Stimulated activated naive CD8-positive, alpha-beta T cell treated with anti-CD3 and anti-CD28 coated beads, Interleukin-15, Interleukin-2, amounts not matched to agents 100 ng/mL and 50 ng/mL, for 24 hours (primary cell): ENCODE measurements around the gene CDK7.

Experiments used
- H3K27ac Mint-ChIP-seq: one replicate; pipeline ENCODE4 v1.8.0; 2021; ENCODE audit warnings: mild to moderate bottlenecking, mixed read lengths
- H3K27me3 Mint-ChIP-seq: one replicate; pipeline ENCODE4 v1.8.0; 2021; ENCODE audit warnings: mixed read lengths
- H3K36me3 Mint-ChIP-seq: one replicate; pipeline ENCODE4 v1.8.0; 2021; ENCODE audit warnings: low read depth, mixed read lengths
- H3K4me1 Mint-ChIP-seq: one replicate; pipeline ENCODE4 v1.8.0; 2021; ENCODE audit warnings: low read depth, mixed read lengths
- H3K4me3 Mint-ChIP-seq: one replicate; pipeline ENCODE4 v1.8.0; 2021; ENCODE audit warnings: mild to moderate bottlenecking, mixed read lengths
- H3K9me3 Mint-ChIP-seq: one replicate; pipeline ENCODE4 v1.8.0; 2021; ENCODE audit warnings: mixed read lengths

Gene CDK7

DNA sequence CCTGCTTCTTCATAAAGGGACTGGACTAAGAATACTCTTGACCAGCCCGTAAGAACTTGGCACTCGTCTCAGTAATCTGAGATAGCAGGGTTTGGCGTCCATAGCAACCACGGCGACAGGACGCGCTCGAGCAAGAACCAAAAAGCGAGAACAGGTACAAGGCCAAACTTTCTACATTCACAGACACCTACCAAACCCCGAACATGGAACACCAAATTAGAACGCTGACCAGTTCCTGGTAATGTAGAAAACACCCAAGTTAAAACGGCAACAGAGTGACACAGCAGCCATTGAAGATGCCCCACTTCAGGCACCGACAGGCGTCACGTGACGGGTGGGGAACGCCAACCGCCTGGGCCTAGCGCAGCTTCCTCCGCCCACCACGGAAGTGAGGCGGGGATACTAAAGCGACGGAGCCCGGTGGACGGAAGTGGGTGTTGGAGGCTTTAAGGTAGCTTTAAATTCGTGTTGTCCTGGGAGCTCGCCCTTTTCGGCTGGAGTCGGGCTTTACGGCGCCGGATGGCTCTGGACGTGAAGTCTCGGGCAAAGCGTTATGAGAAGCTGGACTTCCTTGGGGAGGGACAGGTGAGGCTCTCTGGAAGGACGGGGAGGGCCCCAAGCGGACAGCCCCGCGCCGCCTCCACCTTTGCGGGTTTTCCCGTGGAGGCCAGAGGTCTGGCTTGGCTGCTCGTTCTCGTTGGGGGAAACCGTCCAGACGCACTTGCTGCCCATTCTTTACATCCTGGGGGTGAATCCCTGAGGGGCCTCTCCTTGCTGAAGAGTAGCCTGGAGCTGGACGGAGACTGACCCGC lies at the start of gene CDK7:
Gene CDK7, plus strand, starts transcription at position 430 of the 812 bp plus-strand sequence. Its CDS starts 90 bp downstream, at position 520.
- H3K27me3 Mint-ChIP-seq, result no peaks in the 10 kb centered on the region
- peak within 1 kb of the TSS; percentile 99 for H3K4me3 Mint-ChIP-seq
- peaks cover 36% of the 10 kb centered on the region for H3K4me1 Mint-ChIP-seq
- H3K36me3 Mint-ChIP-seq, result peaks cover 31% of the 10 kb centered on the region
- H3K27ac Mint-ChIP-seq, result peak within 1 kb of the TSS; percentile 82
- no peaks in the 10 kb centered on the region for H3K9me3 Mint-ChIP-seq

DNA sequence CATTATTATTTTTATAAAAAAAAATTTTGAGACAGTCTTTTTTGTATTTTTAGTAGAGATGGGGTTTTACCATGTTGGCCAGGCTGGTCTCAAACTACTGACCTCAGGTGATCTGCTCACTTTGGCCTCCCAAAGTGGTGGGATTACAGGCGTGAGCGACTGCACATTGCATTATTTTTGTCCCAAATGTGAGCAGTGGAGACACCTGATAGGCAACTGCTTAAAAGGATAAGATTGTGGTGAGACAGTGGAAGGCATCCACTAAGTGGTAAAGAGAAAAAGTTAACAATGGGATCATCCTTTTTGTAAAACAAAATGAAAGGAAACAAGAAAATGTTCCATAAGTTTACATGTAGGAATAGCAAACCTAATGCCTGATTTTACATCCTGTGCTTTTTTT lies 47.3 kb upstream of the CDK7 start:
- Mint-ChIP-seq H3K4me3 (peak overlapping the region; percentile 25), H3K36me3 (peaks cover 9% of the 10 kb centered on the region), H3K4me1 (peaks cover 15% of the 10 kb centered on the region)

DNA sequence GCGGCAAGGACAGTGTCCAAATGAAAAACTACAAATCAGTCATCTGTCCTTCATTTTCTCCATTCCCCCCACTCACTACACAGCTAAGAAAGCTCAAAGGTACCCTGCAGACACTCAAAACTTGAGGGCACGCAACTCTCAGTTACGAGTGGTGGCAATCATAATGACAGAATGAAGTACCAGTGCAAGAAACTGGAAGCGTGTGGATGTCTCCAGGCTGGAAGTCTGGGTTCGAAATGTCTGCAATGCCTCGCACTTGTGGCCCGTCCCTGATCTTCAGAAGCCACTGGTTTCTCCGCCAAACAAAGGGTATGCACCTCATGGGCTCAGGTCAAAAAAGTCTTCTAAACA lies 45.9 kb upstream of the CDK7 start:
- Mint-ChIP-seq H3K27me3 (no peaks in the 10 kb centered on the region), H3K4me3 (peak overlapping the region; percentile 98), H3K27ac (peak overlapping the region; percentile 96)

More for the DNA sequence above, 47.3 kb upstream of the CDK7 start:
- no peaks in the 10 kb centered on the region for H3K9me3 Mint-ChIP-seq
- no peak overlapping the region for H3K27ac Mint-ChIP-seq
- H3K27me3 Mint-ChIP-seq, result no peaks in the 10 kb centered on the region

DNA sequence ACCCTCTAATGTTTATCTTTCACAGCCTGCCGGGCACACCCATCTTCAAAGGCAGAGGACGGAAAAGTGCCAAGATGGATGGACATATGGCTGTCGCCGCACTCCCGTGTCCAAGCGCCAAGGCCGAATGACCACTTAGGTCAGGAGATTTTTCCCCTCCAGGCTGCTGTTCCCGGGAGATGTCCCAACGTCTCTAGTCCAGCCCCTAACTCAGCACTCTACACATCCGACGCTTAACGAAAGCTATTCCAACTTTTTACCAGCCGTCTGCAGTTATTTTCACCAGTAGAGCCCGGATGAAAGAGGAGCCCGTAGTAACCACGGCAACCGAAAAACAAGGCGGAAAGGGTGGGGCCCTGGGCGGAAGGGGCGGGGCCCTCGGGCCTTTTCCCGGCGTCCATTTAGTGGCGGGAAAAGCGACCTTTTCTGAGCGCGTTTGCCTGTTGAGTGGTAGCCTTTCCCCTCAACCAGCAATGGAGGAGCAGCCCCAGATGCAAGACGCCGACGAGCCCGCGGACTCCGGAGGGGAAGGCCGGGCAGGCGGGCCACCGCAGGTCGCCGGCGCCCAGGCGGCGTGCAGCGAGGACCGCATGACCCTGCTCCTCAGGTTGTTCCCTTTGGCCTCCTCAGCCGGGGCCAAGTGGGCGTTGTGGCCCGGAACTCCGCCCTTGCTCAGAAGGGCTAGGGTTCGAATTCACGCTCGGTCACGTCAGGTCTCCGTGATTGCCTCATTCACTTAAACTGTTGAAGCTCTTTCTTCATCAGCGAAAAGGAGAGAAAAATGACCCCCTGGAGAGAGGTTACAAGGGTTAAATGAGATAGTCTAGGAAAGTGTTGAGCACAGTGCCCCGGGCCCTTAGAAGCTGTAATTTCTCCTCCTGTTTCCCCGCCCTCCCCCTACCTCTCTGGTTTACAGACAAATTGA lies 45.3 kb upstream of the CDK7 start, which contains the start of gene CENPH:
Gene CENPH, plus strand, starts transcription at position 422 of the 925 bp plus-strand sequence. Its CDS starts 52 bp downstream, at position 474.
- Mint-ChIP-seq H3K27me3 (no peaks in the 10 kb centered on the region), H3K36me3 (peaks cover 11% of the 10 kb centered on the region), H3K4me3 (peak within 1 kb of the TSS; percentile 98), H3K4me1 (peaks cover 15% of the 10 kb centered on the region), H3K9me3 (no peaks in the 10 kb centered on the region), H3K27ac (peak within 1 kb of the TSS; percentile 96)

More for the DNA sequence above, 45.9 kb upstream of the CDK7 start:
- peaks cover 15% of the 10 kb centered on the region for H3K4me1 Mint-ChIP-seq
- H3K9me3 Mint-ChIP-seq, result no peaks in the 10 kb centered on the region
- peaks cover 11% of the 10 kb centered on the region for H3K36me3 Mint-ChIP-seq

GRCh38 chr5:69202497-69202896 lies 32.2 kb upstream of the CDK7 start:
- H3K9me3 Mint-ChIP-seq, result no peaks in the 10 kb centered on the region
- H3K4me1 Mint-ChIP-seq, result no peaks in the 10 kb centered on the region
- H3K36me3 Mint-ChIP-seq, result peaks cover 50% of the 10 kb centered on the region
- H3K4me3 Mint-ChIP-seq, result no peak overlapping the region
- H3K27ac Mint-ChIP-seq, result no peak overlapping the region
- H3K27me3 Mint-ChIP-seq, result no peaks in the 10 kb centered on the region

DNA sequence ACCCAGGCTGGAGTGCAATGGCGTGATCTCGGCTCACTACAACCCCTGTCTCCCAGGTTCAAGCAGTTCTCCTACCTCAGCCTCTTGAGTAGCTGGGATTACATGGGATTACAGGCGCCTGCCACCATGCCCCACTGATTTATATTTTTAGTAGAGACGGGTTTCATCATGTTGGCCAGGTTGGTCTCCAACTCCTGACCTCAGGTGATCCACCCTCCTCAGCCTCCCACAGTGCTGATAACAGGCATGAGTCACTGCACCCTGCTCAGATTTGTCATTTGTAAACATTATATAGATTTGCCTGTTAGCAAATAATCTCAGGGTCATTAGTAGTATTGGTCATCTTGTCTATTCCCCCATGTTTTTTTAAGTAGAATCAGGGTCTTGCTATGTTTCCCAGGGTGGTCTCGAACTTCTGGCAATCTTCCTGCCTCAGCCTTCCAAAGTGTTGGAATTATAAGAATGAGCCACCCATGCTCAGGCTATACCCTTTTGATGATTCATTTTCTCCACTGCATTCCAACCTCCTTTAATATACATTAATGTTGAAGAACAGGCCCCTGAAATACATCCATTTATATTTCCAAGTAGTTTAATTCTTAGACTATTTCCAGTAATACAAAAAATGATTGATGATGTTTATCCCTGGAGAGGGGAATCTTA lies 28.0 kb upstream of the CDK7 start:
- H3K36me3 Mint-ChIP-seq, result peaks cover 33% of the 10 kb centered on the region
- H3K27me3 Mint-ChIP-seq, result no peaks in the 10 kb centered on the region
- H3K4me1 Mint-ChIP-seq, result no peaks in the 10 kb centered on the region
- no peak overlapping the region for H3K27ac Mint-ChIP-seq
- no peaks in the 10 kb centered on the region for H3K9me3 Mint-ChIP-seq
- no peak overlapping the region for H3K4me3 Mint-ChIP-seq

GRCh38 chr5:69209602-69210001 lies 25.1 kb upstream of the CDK7 start:
- H3K4me3 Mint-ChIP-seq, result no peak overlapping the region
- peaks cover 28% of the 10 kb centered on the region for H3K36me3 Mint-ChIP-seq
- no peaks in the 10 kb centered on the region for H3K9me3 Mint-ChIP-seq
- no peaks in the 10 kb centered on the region for H3K4me1 Mint-ChIP-seq
- no peaks in the 10 kb centered on the region for H3K27me3 Mint-ChIP-seq
- no peak overlapping the region for H3K27ac Mint-ChIP-seq

DNA sequence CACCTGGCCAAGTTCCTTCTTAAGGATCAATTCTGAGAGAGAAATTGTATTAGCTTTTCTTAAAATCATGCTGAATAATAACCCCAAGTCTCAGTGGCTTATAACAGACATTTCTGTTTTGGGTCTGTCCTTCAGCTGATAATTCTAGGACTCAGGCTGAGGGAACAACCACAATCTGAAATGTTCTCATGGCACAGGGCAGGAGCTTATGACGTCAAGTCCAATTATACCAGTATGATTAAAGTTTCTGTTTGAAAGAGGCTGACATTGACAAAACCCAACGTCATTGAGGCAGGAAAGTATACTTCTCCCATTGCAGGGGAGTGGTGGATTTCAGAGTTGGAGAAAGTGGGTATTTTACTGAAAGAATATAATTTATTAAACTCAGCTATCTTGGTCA lies 23.5 kb upstream of the CDK7 start:
- Mint-ChIP-seq H3K36me3 (peaks cover 33% of the 10 kb centered on the region), H3K9me3 (no peaks in the 10 kb centered on the region), H3K4me3 (no peak overlapping the region), H3K4me1 (peaks cover 4% of the 10 kb centered on the region), H3K27me3 (no peaks in the 10 kb centered on the region), H3K27ac (no peak overlapping the region)

GRCh38 chr5:69212022-69212421 lies 22.7 kb upstream of the CDK7 start:
- no peaks in the 10 kb centered on the region for H3K9me3 Mint-ChIP-seq
- no peaks in the 10 kb centered on the region for H3K27me3 Mint-ChIP-seq
- H3K4me1 Mint-ChIP-seq, result peaks cover 6% of the 10 kb centered on the region
- peaks cover 27% of the 10 kb centered on the region for H3K36me3 Mint-ChIP-seq
- H3K4me3 Mint-ChIP-seq, result no peak overlapping the region
- no peak overlapping the region for H3K27ac Mint-ChIP-seq

- Mint-ChIP-seq H3K9me3 (no peaks in the 10 kb centered on the region), H3K27ac (no peak overlapping the region), H3K27me3 (no peaks in the 10 kb centered on the region), H3K4me3 (no peak overlapping the region), H3K36me3 (peaks cover 20% of the 10 kb centered on the region), H3K4me1 (peaks cover 11% of the 10 kb centered on the region)
Observed at GRCh38 chr5:69213513-69214215, 21.0 kb upstream of the CDK7 start.

- H3K36me3 Mint-ChIP-seq, result peaks cover 10% of the 10 kb centered on the region
- no peaks in the 10 kb centered on the region for H3K27me3 Mint-ChIP-seq
- no peaks in the 10 kb centered on the region for H3K9me3 Mint-ChIP-seq
- H3K4me1 Mint-ChIP-seq, result peaks cover 24% of the 10 kb centered on the region
- H3K4me3 Mint-ChIP-seq, result peak overlapping the region; percentile 99
- peak overlapping the region; percentile 80 for H3K27ac Mint-ChIP-seq
Observed at GRCh38 chr5:69217151-69217511, 17.6 kb upstream of the CDK7 start.

- peaks cover 7% of the 10 kb centered on the region for H3K36me3 Mint-ChIP-seq
- H3K4me3 Mint-ChIP-seq, result peak overlapping the region; percentile 99
- H3K27ac Mint-ChIP-seq, result peak overlapping the region; percentile 94
- H3K4me1 Mint-ChIP-seq, result peaks cover 26% of the 10 kb centered on the region
- H3K9me3 Mint-ChIP-seq, result no peaks in the 10 kb centered on the region
- H3K27me3 Mint-ChIP-seq, result no peaks in the 10 kb centered on the region
Observed at GRCh38 chr5:69217548-69218526, 16.8 kb upstream of the CDK7 start.

DNA sequence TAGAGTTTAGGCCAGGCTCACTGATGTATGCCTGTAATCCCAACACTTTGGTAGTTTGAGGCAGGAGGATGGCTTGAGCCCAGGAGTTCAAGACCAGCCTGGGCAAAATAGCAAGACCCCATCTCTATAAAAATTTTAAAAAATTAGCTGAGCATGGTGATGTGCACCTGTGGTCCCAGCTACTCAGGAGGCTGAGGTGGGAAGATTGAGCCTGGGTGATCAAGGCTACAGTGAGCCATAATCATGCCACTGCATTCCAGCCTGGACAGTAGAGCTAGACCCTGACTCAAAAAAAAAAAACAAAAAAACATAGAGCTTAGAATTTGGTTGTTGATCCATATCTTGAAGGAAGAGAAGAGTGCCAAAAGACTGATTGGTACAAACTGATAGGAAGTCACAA lies 14.7 kb upstream of the CDK7 start:
- Mint-ChIP-seq H3K36me3 (peaks cover 2% of the 10 kb centered on the region), H3K4me1 (peaks cover 26% of the 10 kb centered on the region), H3K4me3 (no peak overlapping the region), H3K27ac (no peak overlapping the region), H3K9me3 (no peaks in the 10 kb centered on the region), H3K27me3 (no peaks in the 10 kb centered on the region)
